Hepatocyte (in vitro differentiated cells): ENCODE measurements around the gene FADS3. TPM values are rescaled to one million over a fixed set of nuclear protein-coding genes. Genes with fewer than 3 reads are reported as not detected.
A peak's percentile ranks its signal among the peaks of the same experiment; 100 is the strongest.

ENCODE experiments used
- DNase-seq: peaks from one replicate; pipeline ENCODE4 v3.0.0-alpha.2; 2016; ENCODE audit warnings: low spot score
- H2AFZ ChIP-seq: fragments of 200-600 bp; sonication (generic); 2 replicates; pipeline ENCODE4 v1.6.0; 2016; ENCODE audit warnings: antibody characterized with exemption, mild to moderate bottlenecking
- H3K27ac ChIP-seq: fragments of 200-600 bp; sonication (generic); 2 replicates; pipeline ENCODE4 v1.5.1; 2016; ENCODE audit warnings: mild to moderate bottlenecking
- H3K27me3 ChIP-seq: fragments of 200-600 bp; sonication (generic); 2 replicates; pipeline ENCODE4 v1.6.1; 2016
- H3K36me3 ChIP-seq: fragments of 200-600 bp; sonication (generic); replicated peaks from 2 replicates; pipeline ENCODE4 v1.5.1; 2016; ENCODE audit warnings: low read depth; ENCODE audit not compliant: insufficient read depth
- H3K4me1 ChIP-seq: fragments of 200-600 bp; sonication (generic); 2 replicates; pipeline ENCODE4 v1.5.1; 2016; ENCODE audit warnings: mild to moderate bottlenecking, moderate library complexity; ENCODE audit not compliant: insufficient read depth
- H3K4me2 ChIP-seq: fragments of 200-600 bp; sonication (generic); 2 replicates; pipeline ENCODE4 v1.6.0; 2016
- H3K4me3 ChIP-seq: fragments of 200-600 bp; sonication (generic); 2 replicates; pipeline ENCODE4 v1.5.1; 2016; ENCODE audit warnings: mild to moderate bottlenecking
- H3K79me2 ChIP-seq: fragments of 200-600 bp; sonication (generic); 2 replicates; pipeline ENCODE4 v1.6.0; 2017; ENCODE audit warnings: mild to moderate bottlenecking
- H3K9me2 ChIP-seq: fragments of 200-600 bp; sonication (generic); replicated peaks from 2 replicates; pipeline ENCODE4 v1.6.0; 2017; ENCODE audit warnings: mild to moderate bottlenecking; ENCODE audit not compliant: insufficient read depth
- H3K9me3 ChIP-seq: fragments of 200-600 bp; sonication (generic); 2 replicates; pipeline ENCODE4 v1.5.1; 2016; ENCODE audit warnings: low read depth, mild to moderate bottlenecking
- H4K20me1 ChIP-seq: fragments of 200-600 bp; sonication (generic); 2 replicates; pipeline ENCODE4 v1.6.0; 2016; ENCODE audit warnings: mild to moderate bottlenecking; ENCODE audit not compliant: insufficient read depth, poor library complexity, severe bottlenecking
- EZH2 ChIP-seq: fragments of 200-600 bp; sonication (generic); IDR thresholded peaks from 2 replicates; pipeline ENCODE4 v1.6.1; 2016; ENCODE audit warnings: antibody characterized with exemption, mild to moderate bottlenecking, borderline replicate concordance
- EZH2phosphoT487 ChIP-seq: fragments of 200-600 bp; sonication (generic); IDR thresholded peaks from one replicate; pipeline ENCODE4 v1.6.1; 2018; ENCODE audit warnings: antibody characterized with exemption, mild to moderate bottlenecking, low read depth, moderate library complexity; ENCODE audit not compliant: unreplicated experiment, severe bottlenecking
- WGBS: methylation state at CpG from one replicate; pipeline ENCODE4 v1.1.6; 2016; ENCODE audit warnings: low lambda C conversion rate; ENCODE audit errors: missing lambda C conversion rate; 5-methylcytosine and 5-hydroxymethylcytosine counted together
- polyA plus RNA-seq: library from polyadenylated mRNA; unstranded; fragments of >200 nt; fragmentation: Nextera tagmentation; extraction: Ambion mirVana; gene quantifications from 2 replicates; pipeline ENCODE4 v1.2.1, GENCODE V29; 2016
- total RNA-seq: library from RNA; depleted of rRNA; stranded (reverse); fragments of >200 nt; gene quantifications from 2 replicates; pipeline ENCODE4 v1.2.3, GENCODE V29; 2014
- TF ChIP-seq, protein P1 (sequence below): fragments of 200-600 bp; sonication (generic); IDR thresholded peaks from 2 replicates; pipeline ENCODE4 v1.5.1; 2016; ENCODE audit warnings: antibody characterized with exemption, mild to moderate bottlenecking; ENCODE audit not compliant: poor library complexity

Gene FADS3
- total and polyA plus RNA-seq, 2 experiments from 2014 or later, result 19.4 to 37.0 TPM

DNA sequence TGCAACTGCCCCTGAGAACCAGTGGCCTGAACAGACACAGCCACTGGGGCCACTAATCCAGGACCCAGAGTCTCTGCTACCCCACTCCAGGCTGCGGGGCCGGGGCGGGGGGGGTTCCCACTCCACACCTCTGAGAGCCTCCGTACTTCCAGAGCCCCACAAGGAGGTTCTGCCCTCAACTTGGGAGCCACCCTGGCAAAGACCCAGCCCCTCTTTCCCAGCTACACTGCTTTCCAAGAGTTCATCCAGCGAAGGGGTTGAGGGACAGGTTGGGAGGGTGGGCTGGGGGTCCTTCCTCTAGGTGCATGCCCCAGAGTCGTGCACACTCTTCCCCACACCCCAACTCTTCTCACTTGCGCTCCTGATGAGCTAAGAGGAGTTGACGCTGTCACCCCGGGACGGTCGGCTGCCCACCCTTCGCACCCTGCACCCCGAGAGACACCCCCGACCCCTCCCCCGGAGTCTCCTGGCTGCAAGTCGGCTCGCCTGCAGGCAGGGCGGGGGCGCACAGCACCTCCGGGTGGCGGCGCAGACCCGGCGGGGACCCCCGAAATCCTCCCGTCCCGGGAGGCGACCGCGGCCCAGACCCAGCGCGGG, 25.5 kb upstream of the FADS3 start:
- 57% methylated on average over 4 of the region's 32 CpGs for WGBS
- Histone ChIP-seq H3K4me2 (peak overlapping the region; percentile 94), H2AFZ (peak overlapping the region; percentile 44), H3K36me3 (no peaks in the 10 kb centered on the region), H4K20me1 (no peaks in the 10 kb centered on the region), H3K27ac (no peak overlapping the region), H3K9me2 (no peaks in the 10 kb centered on the region), H3K4me3 (peak overlapping the region; percentile 85), H3K79me2 (peaks cover 19% of the 10 kb centered on the region), H3K4me1 (peaks cover 16% of the 10 kb centered on the region), H3K27me3 (no peaks in the 10 kb centered on the region), H3K9me3 (no peaks in the 10 kb centered on the region)
- TF ChIP-seq EZH2phosphoT487 (no peak), EZH2 (no peak)
- TF ChIP-seq, protein P1, sequence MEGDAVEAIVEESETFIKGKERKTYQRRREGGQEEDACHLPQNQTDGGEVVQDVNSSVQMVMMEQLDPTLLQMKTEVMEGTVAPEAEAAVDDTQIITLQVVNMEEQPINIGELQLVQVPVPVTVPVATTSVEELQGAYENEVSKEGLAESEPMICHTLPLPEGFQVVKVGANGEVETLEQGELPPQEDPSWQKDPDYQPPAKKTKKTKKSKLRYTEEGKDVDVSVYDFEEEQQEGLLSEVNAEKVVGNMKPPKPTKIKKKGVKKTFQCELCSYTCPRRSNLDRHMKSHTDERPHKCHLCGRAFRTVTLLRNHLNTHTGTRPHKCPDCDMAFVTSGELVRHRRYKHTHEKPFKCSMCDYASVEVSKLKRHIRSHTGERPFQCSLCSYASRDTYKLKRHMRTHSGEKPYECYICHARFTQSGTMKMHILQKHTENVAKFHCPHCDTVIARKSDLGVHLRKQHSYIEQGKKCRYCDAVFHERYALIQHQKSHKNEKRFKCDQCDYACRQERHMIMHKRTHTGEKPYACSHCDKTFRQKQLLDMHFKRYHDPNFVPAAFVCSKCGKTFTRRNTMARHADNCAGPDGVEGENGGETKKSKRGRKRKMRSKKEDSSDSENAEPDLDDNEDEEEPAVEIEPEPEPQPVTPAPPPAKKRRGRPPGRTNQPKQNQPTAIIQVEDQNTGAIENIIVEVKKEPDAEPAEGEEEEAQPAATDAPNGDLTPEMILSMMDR, result no peak
- peak; percentile 12 for DNase-seq

DNA sequence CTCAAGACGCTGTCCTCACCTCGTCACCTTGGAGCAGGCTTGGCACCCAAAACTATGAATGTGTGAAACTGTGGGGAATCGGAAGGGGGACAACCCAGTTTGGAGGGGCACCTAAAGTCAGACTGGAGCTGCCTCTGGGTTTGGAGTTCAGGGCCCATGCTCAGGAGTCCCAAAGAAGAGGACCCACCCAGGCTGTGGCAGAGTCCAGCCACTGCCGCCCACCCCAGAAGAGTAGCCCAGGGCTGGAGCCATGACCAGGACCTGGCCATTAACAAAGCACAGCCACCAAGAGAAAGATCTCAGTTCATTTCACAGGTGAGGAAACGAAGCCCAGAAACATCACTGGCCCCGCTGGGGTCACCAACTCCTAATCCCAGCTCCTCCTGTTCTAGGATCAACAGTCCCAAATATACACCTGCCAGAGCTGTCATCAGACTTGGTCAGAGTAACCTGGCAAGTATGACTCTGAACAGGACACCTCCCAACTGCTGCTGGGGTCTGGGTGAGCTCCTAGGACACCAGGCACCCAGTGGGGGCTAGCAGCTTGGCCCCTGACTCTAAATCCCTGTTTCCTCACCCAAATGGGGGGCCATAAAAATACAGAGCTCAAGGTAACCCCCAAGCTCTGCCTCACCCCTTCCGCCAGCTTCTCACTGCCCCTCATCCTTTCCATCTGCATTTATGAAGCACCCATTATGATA, 23.3 kb upstream of the FADS3 start:
- Histone ChIP-seq H3K9me2 (no peaks in the 10 kb centered on the region), H2AFZ (no peak overlapping the region), H4K20me1 (no peaks in the 10 kb centered on the region), H3K79me2 (peaks cover 19% of the 10 kb centered on the region), H3K27me3 (no peaks in the 10 kb centered on the region), H3K9me3 (no peaks in the 10 kb centered on the region), H3K36me3 (no peaks in the 10 kb centered on the region), H3K4me1 (peaks cover 8% of the 10 kb centered on the region), H3K4me3 (no peak overlapping the region), H3K27ac (no peak overlapping the region), H3K4me2 (no peak overlapping the region)
- no peak for DNase-seq
- 93% methylated on average over 7 of the region's 7 CpGs for WGBS
- TF ChIP-seq, protein P1, result no peak
- no peak for TF ChIP-seq EZH2
- TF ChIP-seq EZH2phosphoT487, result no peak

DNA sequence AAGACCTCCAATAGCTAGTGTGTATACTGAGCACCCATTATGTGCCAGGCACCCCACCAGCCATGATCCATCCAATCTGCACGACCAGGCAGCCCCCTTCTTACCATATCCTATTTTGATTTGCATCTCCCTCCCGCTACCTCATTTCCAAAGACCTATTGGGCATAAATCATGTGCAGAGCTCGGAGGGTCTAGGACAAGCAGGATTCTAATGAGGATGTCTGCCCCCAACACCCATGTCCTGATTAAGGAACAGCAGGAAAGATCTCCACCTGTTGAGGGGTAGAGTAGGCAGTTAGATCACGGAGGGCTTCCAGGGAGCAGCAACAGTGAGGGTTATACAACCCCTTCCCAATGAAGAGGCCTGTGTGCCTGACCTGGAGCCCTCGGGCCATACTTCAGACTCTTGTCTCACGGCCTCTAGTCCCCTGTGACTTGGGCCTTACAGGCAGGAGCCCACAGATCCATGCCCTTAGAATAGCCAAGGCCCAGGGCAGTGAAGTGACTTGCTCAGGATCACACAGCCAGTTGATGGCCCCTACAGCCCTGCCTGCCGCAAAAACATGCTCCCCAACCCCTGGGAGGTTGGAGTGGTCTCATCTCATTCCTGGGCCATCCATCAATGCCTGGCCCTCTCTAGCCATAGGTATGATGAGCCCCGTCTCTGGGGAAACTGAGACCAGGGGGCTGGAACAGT, 22.5 kb upstream of the FADS3 start:
- no peak for DNase-seq
- H3K27me3 ChIP-seq, result no peaks in the 10 kb centered on the region
- H3K79me2 ChIP-seq, result peaks cover 19% of the 10 kb centered on the region
- H3K4me1 ChIP-seq, result peaks cover 7% of the 10 kb centered on the region
- no peaks in the 10 kb centered on the region for H3K9me3 ChIP-seq
- H3K4me2 ChIP-seq, result no peak overlapping the region
- no peak for TF ChIP-seq EZH2phosphoT487
- TF ChIP-seq, protein P1, result no peak
- TF ChIP-seq EZH2, result no peak
- H2AFZ ChIP-seq, result no peak overlapping the region
- no peaks in the 10 kb centered on the region for H3K36me3 ChIP-seq
- 91% methylated on average over 8 of the region's 8 CpGs for WGBS
- H3K27ac ChIP-seq, result no peak overlapping the region
- H4K20me1 ChIP-seq, result no peaks in the 10 kb centered on the region
- no peak overlapping the region for H3K4me3 ChIP-seq
- H3K9me2 ChIP-seq, result no peaks in the 10 kb centered on the region
